Stimulated activated naive CD8-positive, alpha-beta T cell treated with anti-CD3 and anti-CD28 coated beads, Interleukin-15, Interleukin-2, amounts not matched to agents 100 U/mL and 50 U/mL, for 24 hours (primary cell): Measurements from ENCODE around the gene NR6A1.

Source experiments
- ATAC-seq: fragments of 150-1000 bp; cut with Tn5 transposase; one replicate; pipeline ENCODE4 v1.10.0; 2021
- DNase-seq: peaks from one replicate; pipeline ENCODE4 v3.0.0; 2021

The NR6A1 gene

GRCh38 chr9:124771021-124771866 lies at the start of gene NR6A1:
NR6A1 (minus strand) TSS chr9:124771311.
- peak; percentile 96 for DNase-seq
- peak; percentile 95 for ATAC-seq

- DNase-seq (peak; percentile 30), ATAC-seq (peak; percentile 86)
Measured at GRCh38 chr9:124818431-124819281, 47.5 kb upstream of the NR6A1 start.

- ATAC-seq, result no peak
- DNase-seq, result no peak
Measured at GRCh38 chr9:124815601-124816000, 44.5 kb upstream of the NR6A1 start.

- ATAC-seq (no peak), DNase-seq (no peak)
Measured at GRCh38 chr9:124814164-124814535, 43.0 kb upstream of the NR6A1 start.

- DNase-seq (no peak), ATAC-seq (no peak)
Measured at GRCh38 chr9:124813501-124814163, 42.5 kb upstream of the NR6A1 start.

- ATAC-seq (no peak), DNase-seq (no peak)
Measured at GRCh38 chr9:124813041-124813440, 41.9 kb upstream of the NR6A1 start.

GRCh38 chr9:124812441-124812876 lies 41.3 kb upstream of the NR6A1 start:
- peak; percentile 15 for DNase-seq
- ATAC-seq, result peak; percentile 71

GRCh38 chr9:124810663-124811355 lies 39.7 kb upstream of the NR6A1 start:
- DNase-seq (no peak), ATAC-seq (no peak)

- ATAC-seq (no peak), DNase-seq (no peak)
Measured at GRCh38 chr9:124809741-124810500, 38.8 kb upstream of the NR6A1 start.

GRCh38 chr9:124809211-124809610 lies 38.1 kb upstream of the NR6A1 start:
- ATAC-seq, result no peak
- DNase-seq, result no peak

GRCh38 chr9:124808246-124808956 lies 37.3 kb upstream of the NR6A1 start:
- ATAC-seq (no peak), DNase-seq (no peak)

- ATAC-seq (no peak), DNase-seq (no peak)
Measured at GRCh38 chr9:124805186-124805585, 34.1 kb upstream of the NR6A1 start.

GRCh38 chr9:124803911-124804310 lies 32.8 kb upstream of the NR6A1 start:
- ATAC-seq, result no peak
- DNase-seq, result no peak

GRCh38 chr9:124802426-124802825 lies 31.3 kb upstream of the NR6A1 start:
- ATAC-seq, result no peak

GRCh38 chr9:124801356-124801755 lies 30.2 kb upstream of the NR6A1 start:
- DNase-seq (no peak), ATAC-seq (no peak)

More at GRCh38 chr9:124802426-124802825, 31.3 kb upstream of the NR6A1 start:
- DNase-seq, result no peak

GRCh38 chr9:124800306-124801259 lies 29.5 kb upstream of the NR6A1 start:
- ATAC-seq (no peak), DNase-seq (no peak)

GRCh38 chr9:124799274-124800006 lies 28.3 kb upstream of the NR6A1 start:
- ATAC-seq (no peak), DNase-seq (no peak)

GRCh38 chr9:124797343-124798103 lies 26.4 kb upstream of the NR6A1 start:
- DNase-seq, result no peak

More at GRCh38 chr9:124797343-124798103, 26.4 kb upstream of the NR6A1 start:
- ATAC-seq, result no peak
